ENCODE results near the gene EPHA8. TPM values are rescaled to one million over a fixed set of nuclear protein-coding genes. Genes with fewer than 3 reads are reported as not detected.

EPHA8 gene
- total and polyA plus RNA-seq, 2 of the 13 experiments (the other 11 are each of a cell fraction or from before 2014, with no cell fraction given) = not detected

- FAIRE-seq (no peak), DNase-seq (ENCODE audit: low spot score) (no peak), ATAC-seq (no peak)
- ChIA-PET POLR2A (no interaction called here), CTCF (ENCODE audit: low intra/inter-chr PET ratio, low total read pairs) (no interaction called here)
- in situ Hi-C loops (cut with HindIII; ENCODE audit: extremely low pct_ligation_motif_present, low pct_unique_long_range_greater_than_20kb) (no loop called here), intact Hi-C loops (cut with micrococcal nuclease; ENCODE audit: unreplicated experiment) (no loop called here)
- 34% methylated on average over 6 of the region's 10 CpGs for WGBS (ENCODE audit: low lambda C conversion rate)
- Histone ChIP-seq H3K36me3 (replicated peaks in 1 of 2; ENCODE audit: control insufficient read depth in 1 of 2, insufficient read depth in 2 of 2, low read length in 2 of 2) (no peaks in the 10 kb centered on the region), H3K9me3 (ENCODE audit: low read length) (no peaks in the 10 kb centered on the region), H3K4me1 (ENCODE audit: insufficient read depth, low read length) (no peaks in the 10 kb centered on the region), H3K9ac (ENCODE audit: insufficient read depth, low read depth, low read length) (no peak overlapping the region), H2AFZ (ENCODE audit: low read length) (no peak overlapping the region), H3K79me2 (ENCODE audit: insufficient read depth, low read length) (no peaks in the 10 kb centered on the region), H3K4me2 (ENCODE audit: low read depth, low read length) (no peak overlapping the region), H3K4me3 (replicated peaks in 1 of 3; ENCODE audit: insufficient read depth in 1 of 3, low read depth in 2 of 3, low read length in 3 of 3) (no peak overlapping the region), H3K27me3 (ENCODE audit: control insufficient read depth in 1 of 2, insufficient read depth in 2 of 2, low read length in 2 of 2) (peaks cover 4 to 30% of the 10 kb centered on the region in 2 experiments; a peak in 4 of 5 replicates), H4K20me1 (ENCODE audit: insufficient read depth, low read length) (peaks cover 5% of the 10 kb centered on the region; the same call in 1 of the 2 replicates), H3K27ac (ENCODE audit: extremely low read length, insufficient read depth, low read length) (no peak overlapping the region)
- no peak for TF ChIP-seq FOSL2 (CRISPR knock-in tag; IDR thresholded peaks at IDR 0.05)
- TF ChIP-seq, protein P1, sequence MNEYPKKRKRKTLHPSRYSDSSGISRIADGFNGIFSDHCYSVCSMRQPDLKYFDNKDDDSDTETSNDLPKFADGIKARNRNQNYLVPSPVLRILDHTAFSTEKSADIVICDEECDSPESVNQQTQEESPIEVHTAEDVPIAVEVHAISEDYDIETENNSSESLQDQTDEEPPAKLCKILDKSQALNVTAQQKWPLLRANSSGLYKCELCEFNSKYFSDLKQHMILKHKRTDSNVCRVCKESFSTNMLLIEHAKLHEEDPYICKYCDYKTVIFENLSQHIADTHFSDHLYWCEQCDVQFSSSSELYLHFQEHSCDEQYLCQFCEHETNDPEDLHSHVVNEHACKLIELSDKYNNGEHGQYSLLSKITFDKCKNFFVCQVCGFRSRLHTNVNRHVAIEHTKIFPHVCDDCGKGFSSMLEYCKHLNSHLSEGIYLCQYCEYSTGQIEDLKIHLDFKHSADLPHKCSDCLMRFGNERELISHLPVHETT (CRISPR knock-in tag; conservative IDR thresholded peaks at IDR 0.05) = no peak
- no peak for TF ChIP-seq GABPB1 (CRISPR knock-in tag; IDR thresholded peaks at IDR 0.05)
- no peak for TF ChIP-seq NCOA1 (CRISPR knock-in tag; IDR thresholded peaks at IDR 0.05)
- TF ChIP-seq MIER2 (CRISPR knock-in tag; IDR thresholded peaks at IDR 0.05) = 0 out of 2 replicates have a peak, but pooled peaks have one; percentile 43
- TF ChIP-seq, protein P2, sequence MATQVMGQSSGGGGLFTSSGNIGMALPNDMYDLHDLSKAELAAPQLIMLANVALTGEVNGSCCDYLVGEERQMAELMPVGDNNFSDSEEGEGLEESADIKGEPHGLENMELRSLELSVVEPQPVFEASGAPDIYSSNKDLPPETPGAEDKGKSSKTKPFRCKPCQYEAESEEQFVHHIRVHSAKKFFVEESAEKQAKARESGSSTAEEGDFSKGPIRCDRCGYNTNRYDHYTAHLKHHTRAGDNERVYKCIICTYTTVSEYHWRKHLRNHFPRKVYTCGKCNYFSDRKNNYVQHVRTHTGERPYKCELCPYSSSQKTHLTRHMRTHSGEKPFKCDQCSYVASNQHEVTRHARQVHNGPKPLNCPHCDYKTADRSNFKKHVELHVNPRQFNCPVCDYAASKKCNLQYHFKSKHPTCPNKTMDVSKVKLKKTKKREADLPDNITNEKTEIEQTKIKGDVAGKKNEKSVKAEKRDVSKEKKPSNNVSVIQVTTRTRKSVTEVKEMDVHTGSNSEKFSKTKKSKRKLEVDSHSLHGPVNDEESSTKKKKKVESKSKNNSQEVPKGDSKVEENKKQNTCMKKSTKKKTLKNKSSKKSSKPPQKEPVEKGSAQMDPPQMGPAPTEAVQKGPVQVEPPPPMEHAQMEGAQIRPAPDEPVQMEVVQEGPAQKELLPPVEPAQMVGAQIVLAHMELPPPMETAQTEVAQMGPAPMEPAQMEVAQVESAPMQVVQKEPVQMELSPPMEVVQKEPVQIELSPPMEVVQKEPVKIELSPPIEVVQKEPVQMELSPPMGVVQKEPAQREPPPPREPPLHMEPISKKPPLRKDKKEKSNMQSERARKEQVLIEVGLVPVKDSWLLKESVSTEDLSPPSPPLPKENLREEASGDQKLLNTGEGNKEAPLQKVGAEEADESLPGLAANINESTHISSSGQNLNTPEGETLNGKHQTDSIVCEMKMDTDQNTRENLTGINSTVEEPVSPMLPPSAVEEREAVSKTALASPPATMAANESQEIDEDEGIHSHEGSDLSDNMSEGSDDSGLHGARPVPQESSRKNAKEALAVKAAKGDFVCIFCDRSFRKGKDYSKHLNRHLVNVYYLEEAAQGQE (IDR thresholded peaks at IDR 0.05; ENCODE audit: borderline replicate concordance in 1 of 2, low read depth in 1 of 2, low read length in 2 of 2) = peak; percentile 64 to 91
- BruUV-seq (replicated peaks) = no TSS peak
These were observed 43.9 kb downstream of the EPHA8 start for GRCh38 chr1:22607154-22607553.
